Spleen (tissue), 7 donors: Measurements from ENCODE around the gene TRIM33.

ENCODE experiments used
- POLR2A ChIP-seq, 3 donors: fragments of 450-650 bp; IDR thresholded peaks; one replicate each; pipeline ENCODE4 v1.5.1; 2017; ENCODE audit warnings: antibody characterized with exemption in 3 of 3, mild to moderate bottlenecking in 1 of 3
- POLR2AphosphoS5 ChIP-seq, 3 donors: sonication (generic); formaldehyde crosslinking; IDR thresholded peaks; one replicate each; pipeline ENCODE4 v1.5.1; 2017; ENCODE audit warnings: antibody characterized with exemption in 3 of 3
- TF ChIP-seq, protein P1 (sequence below), 11 experiments: fragments of 200-600 bp in 7 of 11; fragments of 450-650 bp in 4 of 11; sonication (generic) in 4 of 11; IDR thresholded peaks in 8 of 11; conservative IDR thresholded peaks in 3 of 11; 1 replicate in 7 of 11; 2 replicates in 4 of 11; pipeline versions ENCODE4 v1.4.0 to v1.8.0; 2016 to 2021; ENCODE audit warnings: antibody characterized with exemption in 11 of 11, inconsistent platforms in 4 of 11, mild to moderate bottlenecking in 1 of 11
- donor health status: DM: no; HTN: no; CAD: no; lungs with moderate emphysema.
- donor health status: DM: no; HTN: no; CAD: no.
- donor health status: DM: no; HTN: no; CAD: no.

DNA sequence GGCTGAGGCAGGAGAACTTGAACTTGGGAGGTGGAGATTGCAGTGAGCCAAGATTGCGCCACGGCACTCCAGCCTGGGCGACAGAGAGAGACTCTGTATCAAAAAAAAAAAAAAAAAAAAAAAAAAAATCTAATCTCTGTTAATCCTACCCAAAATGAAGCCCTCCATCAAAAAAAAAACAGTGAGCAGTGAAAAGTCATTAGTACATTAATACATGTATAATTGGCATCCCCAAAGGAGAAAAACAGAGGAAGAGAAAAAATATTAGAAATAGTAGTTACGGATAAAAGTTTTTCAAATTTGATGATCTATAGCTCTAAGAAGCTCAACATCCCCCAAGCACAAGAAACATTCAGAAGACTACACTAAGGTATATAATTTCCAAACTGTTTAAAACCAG lies 71.6 kb downstream of the TRIM33 start:
- TF ChIP-seq, protein P1, sequence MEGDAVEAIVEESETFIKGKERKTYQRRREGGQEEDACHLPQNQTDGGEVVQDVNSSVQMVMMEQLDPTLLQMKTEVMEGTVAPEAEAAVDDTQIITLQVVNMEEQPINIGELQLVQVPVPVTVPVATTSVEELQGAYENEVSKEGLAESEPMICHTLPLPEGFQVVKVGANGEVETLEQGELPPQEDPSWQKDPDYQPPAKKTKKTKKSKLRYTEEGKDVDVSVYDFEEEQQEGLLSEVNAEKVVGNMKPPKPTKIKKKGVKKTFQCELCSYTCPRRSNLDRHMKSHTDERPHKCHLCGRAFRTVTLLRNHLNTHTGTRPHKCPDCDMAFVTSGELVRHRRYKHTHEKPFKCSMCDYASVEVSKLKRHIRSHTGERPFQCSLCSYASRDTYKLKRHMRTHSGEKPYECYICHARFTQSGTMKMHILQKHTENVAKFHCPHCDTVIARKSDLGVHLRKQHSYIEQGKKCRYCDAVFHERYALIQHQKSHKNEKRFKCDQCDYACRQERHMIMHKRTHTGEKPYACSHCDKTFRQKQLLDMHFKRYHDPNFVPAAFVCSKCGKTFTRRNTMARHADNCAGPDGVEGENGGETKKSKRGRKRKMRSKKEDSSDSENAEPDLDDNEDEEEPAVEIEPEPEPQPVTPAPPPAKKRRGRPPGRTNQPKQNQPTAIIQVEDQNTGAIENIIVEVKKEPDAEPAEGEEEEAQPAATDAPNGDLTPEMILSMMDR (IDR thresholded peaks at IDR 0.05 in 8 of 11, conservative IDR thresholded peaks at IDR 0.05 in 3 of 11) = no peak
- TF ChIP-seq POLR2AphosphoS5 (IDR thresholded peaks at IDR 0.05) = no peak
- TF ChIP-seq POLR2A (IDR thresholded peaks at IDR 0.05) = no peak
